Neural progenitor cell (in vitro differentiated cells): ENCODE data around the gene PELO. TPM values are rescaled to one million over a fixed set of nuclear protein-coding genes. Genes with fewer than 3 reads are reported as not detected.

ENCODE experiments used
- DNase-seq: peaks from one replicate; pipeline ENCODE4 v3.0.0-alpha.2; 2016; ENCODE audit warnings: low spot score
- H2AFZ ChIP-seq: fragments of 200-600 bp; sonication (generic); replicated peaks from 2 replicates; pipeline ENCODE4 v1.6.1; 2016; ENCODE audit warnings: antibody characterized with exemption
- H3F3A ChIP-seq: fragments of 200-600 bp; sonication (generic); 2 replicates; pipeline ENCODE4 v1.6.1; 2016; ENCODE audit warnings: antibody characterized with exemption, low read depth
- H3K27ac ChIP-seq: fragments of 200-600 bp; sonication (generic); 2 replicates; pipeline ENCODE4 v1.5.1; 2016; ENCODE audit warnings: mild to moderate bottlenecking
- H3K27me3 ChIP-seq: fragments of 200-600 bp; sonication (generic); 2 replicates; pipeline ENCODE4 v1.6.1; 2016; ENCODE audit warnings: mild to moderate bottlenecking, moderate library complexity
- H3K36me3 ChIP-seq: fragments of 200-600 bp; sonication (generic); 2 replicates; pipeline ENCODE4 v1.5.1; 2016
- H3K4me1 ChIP-seq: fragments of 200-600 bp; sonication (generic); 2 replicates; pipeline ENCODE4 v1.6.1; 2016; ENCODE audit warnings: mixed run types
- H3K4me2 ChIP-seq: fragments of 200-600 bp; sonication (generic); 2 replicates; pipeline ENCODE4 v1.6.1; 2016
- H3K4me3 ChIP-seq: fragments of 200-600 bp; sonication (generic); 2 replicates; pipeline ENCODE4 v1.5.1; 2016
- H3K79me2 ChIP-seq: fragments of 200-600 bp; sonication (generic); 2 replicates; pipeline ENCODE4 v1.6.1; 2016; ENCODE audit warnings: low read depth
- H3K9ac ChIP-seq: fragments of 200-600 bp; sonication (generic); 2 replicates; pipeline ENCODE4 v1.6.1; 2016
- H3K9me3 ChIP-seq: fragments of 200-600 bp; sonication (generic); 2 replicates; pipeline ENCODE4 v1.5.1; 2016; ENCODE audit warnings: low read depth
- H4K20me1 ChIP-seq: fragments of 200-600 bp; sonication (generic); 2 replicates; pipeline ENCODE4 v1.6.1; 2016; ENCODE audit warnings: low read depth
- H3K27ac Mint-ChIP-seq: 3 replicates; pipeline ENCODE4 v1.8.0; 2021; ENCODE audit warnings: mixed read lengths
- H3K27me3 Mint-ChIP-seq: 2 replicates; pipeline ENCODE4 v1.8.0; 2022; ENCODE audit warnings: low read depth, mild to moderate bottlenecking, inconsistent platforms, moderate library complexity, mixed read lengths; ENCODE audit not compliant: insufficient read depth
- H3K36me3 Mint-ChIP-seq: 3 replicates; pipeline ENCODE4 v1.8.0; 2021; ENCODE audit warnings: mixed read lengths
- H3K4me1 Mint-ChIP-seq: 3 replicates; pipeline ENCODE4 v1.8.0; 2021; ENCODE audit warnings: mixed read lengths
- H3K4me3 Mint-ChIP-seq: 3 replicates; pipeline ENCODE4 v1.8.0; 2021; ENCODE audit warnings: mild to moderate bottlenecking, moderate library complexity, mixed read lengths
- H3K9me3 Mint-ChIP-seq: 3 replicates; pipeline ENCODE4 v1.8.0; 2020; ENCODE audit warnings: mixed read lengths
- EZH2 ChIP-seq: fragments of 200-600 bp; sonication (generic); IDR thresholded peaks from 2 replicates; pipeline ENCODE4 v1.6.1; 2017; ENCODE audit warnings: antibody characterized with exemption, mild to moderate bottlenecking, moderate library complexity
- EZH2phosphoT487 ChIP-seq: fragments of 200-600 bp; sonication (generic); IDR thresholded peaks from 2 replicates; pipeline ENCODE4 v1.6.1; 2017; ENCODE audit warnings: antibody characterized with exemption
- total RNA-seq: library from RNA; depleted of rRNA; stranded (reverse); fragments of >200 nt; gene quantifications from 2 replicates; pipeline ENCODE4 v1.2.3, GENCODE V29; 2015; ENCODE audit warnings: low replicate concordance
- TF ChIP-seq, protein P1 (sequence below): fragments of 200-600 bp; sonication (generic); IDR thresholded peaks from 2 replicates; pipeline ENCODE4 v1.5.1; 2017; ENCODE audit warnings: antibody characterized with exemption, mild to moderate bottlenecking

The PELO gene
- total RNA-seq, 1 donor from 2014 or later: 8.5 TPM

DNA sequence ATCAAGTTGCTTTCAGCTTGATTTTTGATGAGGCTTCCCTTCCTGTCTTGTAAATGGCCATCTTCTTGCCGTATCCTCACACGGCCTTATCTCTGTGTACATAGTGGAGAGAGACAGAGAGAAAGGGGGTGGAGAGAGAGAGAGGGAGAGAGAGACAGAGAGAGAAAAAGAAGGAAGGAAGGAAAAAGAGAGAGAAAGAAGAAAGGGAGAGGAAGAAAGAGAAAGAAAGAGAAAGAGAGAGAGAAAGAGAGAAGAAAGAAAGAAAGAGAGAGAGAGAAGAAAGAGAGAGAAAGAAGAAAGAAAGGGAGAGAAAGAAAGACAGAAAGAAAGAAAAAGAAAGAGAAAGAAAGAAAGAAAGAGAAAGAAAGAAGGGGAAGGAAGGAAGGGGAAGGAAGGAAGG, 46.6 kb downstream of the PELO start:
- DNase-seq: no peak
- Mint-ChIP-seq H3K27me3 (no peaks in the 10 kb centered on the region), H3K27ac (no peak overlapping the region), H3K9me3 (no peaks in the 10 kb centered on the region), H3K4me3 (no peak overlapping the region), H3K36me3 (no peaks in the 10 kb centered on the region), H3K4me1 (peaks cover 16% of the 10 kb centered on the region)
- Histone ChIP-seq H2AFZ (no peak overlapping the region), H3K9me3 (no peaks in the 10 kb centered on the region), H3K9ac (no peak overlapping the region), H3K36me3 (no peaks in the 10 kb centered on the region), H3K79me2 (no peaks in the 10 kb centered on the region), H3K4me3 (no peak overlapping the region), H3K27me3 (no peaks in the 10 kb centered on the region), H3K4me1 (peaks cover 7% of the 10 kb centered on the region), H3K27ac (no peak overlapping the region), H3K4me2 (no peak overlapping the region), H4K20me1 (no peaks in the 10 kb centered on the region), H3F3A (no peaks in the 10 kb centered on the region)
- TF ChIP-seq EZH2phosphoT487 (no peak), EZH2 (no peak)
- TF ChIP-seq, protein P1, sequence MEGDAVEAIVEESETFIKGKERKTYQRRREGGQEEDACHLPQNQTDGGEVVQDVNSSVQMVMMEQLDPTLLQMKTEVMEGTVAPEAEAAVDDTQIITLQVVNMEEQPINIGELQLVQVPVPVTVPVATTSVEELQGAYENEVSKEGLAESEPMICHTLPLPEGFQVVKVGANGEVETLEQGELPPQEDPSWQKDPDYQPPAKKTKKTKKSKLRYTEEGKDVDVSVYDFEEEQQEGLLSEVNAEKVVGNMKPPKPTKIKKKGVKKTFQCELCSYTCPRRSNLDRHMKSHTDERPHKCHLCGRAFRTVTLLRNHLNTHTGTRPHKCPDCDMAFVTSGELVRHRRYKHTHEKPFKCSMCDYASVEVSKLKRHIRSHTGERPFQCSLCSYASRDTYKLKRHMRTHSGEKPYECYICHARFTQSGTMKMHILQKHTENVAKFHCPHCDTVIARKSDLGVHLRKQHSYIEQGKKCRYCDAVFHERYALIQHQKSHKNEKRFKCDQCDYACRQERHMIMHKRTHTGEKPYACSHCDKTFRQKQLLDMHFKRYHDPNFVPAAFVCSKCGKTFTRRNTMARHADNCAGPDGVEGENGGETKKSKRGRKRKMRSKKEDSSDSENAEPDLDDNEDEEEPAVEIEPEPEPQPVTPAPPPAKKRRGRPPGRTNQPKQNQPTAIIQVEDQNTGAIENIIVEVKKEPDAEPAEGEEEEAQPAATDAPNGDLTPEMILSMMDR: no peak

DNA sequence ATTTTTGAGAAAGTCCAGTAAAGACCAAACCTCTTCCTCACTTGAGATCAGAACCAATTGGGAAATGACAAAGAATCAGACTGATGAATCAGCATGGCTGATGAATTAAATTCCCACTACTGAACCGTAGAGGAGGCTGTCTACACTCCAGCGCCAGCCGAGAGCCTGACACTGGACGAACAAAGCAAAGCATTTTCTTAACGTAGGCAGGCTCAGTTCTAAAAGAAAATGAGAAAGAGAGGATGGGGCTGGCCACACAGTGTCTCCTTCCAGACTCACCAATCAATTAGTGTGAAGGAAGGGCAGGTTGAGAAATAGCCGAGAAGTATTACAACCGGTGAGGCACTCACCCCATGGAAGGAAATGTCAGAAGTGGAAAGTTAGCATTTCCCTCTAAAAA, 49.4 kb downstream of the PELO start:
- H3K27me3 Mint-ChIP-seq: no peaks in the 10 kb centered on the region
- Histone ChIP-seq H3K4me1 (peaks cover 13% of the 10 kb centered on the region), H4K20me1 (no peaks in the 10 kb centered on the region), H3K9ac (no peak overlapping the region), H3F3A (no peaks in the 10 kb centered on the region), H3K9me3 (no peaks in the 10 kb centered on the region), H2AFZ (no peak overlapping the region), H3K79me2 (no peaks in the 10 kb centered on the region), H3K27ac (no peak overlapping the region), H3K4me3 (no peak overlapping the region), H3K27me3 (no peaks in the 10 kb centered on the region), H3K4me2 (peak overlapping the region; percentile 2), H3K36me3 (no peaks in the 10 kb centered on the region)
- DNase-seq: peak; percentile 42
- no peak for TF ChIP-seq EZH2phosphoT487
- TF ChIP-seq EZH2: no peak
- TF ChIP-seq, protein P1: no peak
- peak overlapping the region; percentile 22 for H3K27ac Mint-ChIP-seq
- peak overlapping the region; percentile 25 for H3K4me3 Mint-ChIP-seq
- no peaks in the 10 kb centered on the region for H3K9me3 Mint-ChIP-seq
- H3K36me3 Mint-ChIP-seq: no peaks in the 10 kb centered on the region
- peaks cover 31% of the 10 kb centered on the region for H3K4me1 Mint-ChIP-seq

Other genes with a start within 250 kb of the PELO start
- gene ITGA1, start within 50 bp of the PELO start, total RNA-seq: 2.2 and 3.9 TPM in 2 replicates
- gene ITGA2, start 201.4 kb downstream of the PELO start, total RNA-seq: 2.5 and 2.6 TPM in 2 replicates